Heart left ventricle (tissue), 16 donors: Measurements from ENCODE around the gene ASTN2. TPM values are rescaled to one million over a fixed set of nuclear protein-coding genes. Genes with fewer than 3 reads are reported as not detected.

Experiments used
- ATAC-seq, 4 donors: fragments of 200-7000 bp; cut with Tn5 transposase; one replicate each; pipeline ENCODE4 v1.9.1; 2020 to 2022; ENCODE audit warnings: moderate library complexity in 4 of 4, mild to moderate bottlenecking in 3 of 4, moderate number of reproducible peaks in 1 of 4
- DNase-seq, 5 donors: peaks; one replicate each; pipeline ENCODE4 v3.0.0-alpha.2; 2020
- H3K27ac ChIP-seq, 12 donors: fragments of 200-600 bp; sonication (generic) in 4 of 12; one replicate each; pipeline versions ENCODE4 v1.5.0 to v1.8.0; 2016 to 2022; ENCODE audit warnings: mild to moderate bottlenecking in 2 of 12
- H3K27me3 ChIP-seq, 9 donors: fragments of 200-600 bp; sonication (generic) in 2 of 9; one replicate each; pipeline versions ENCODE4 v1.5.1 to v1.8.0; 2016 to 2022; ENCODE audit warnings: mild to moderate bottlenecking in 3 of 9
- H3K36me3 ChIP-seq, 9 donors: fragments of 200-600 bp; sonication (generic) in 2 of 9; one replicate each; pipeline versions ENCODE4 v1.5.0 to v1.8.0; 2018 to 2022; ENCODE audit warnings: mild to moderate bottlenecking in 2 of 9
- H3K4me1 ChIP-seq, 12 donors: fragments of 200-600 bp; sonication (generic) in 4 of 12; one replicate each; pipeline versions ENCODE4 v1.5.0 to v1.8.0; 2016 to 2022; ENCODE audit warnings: mild to moderate bottlenecking in 3 of 12
- H3K4me3 ChIP-seq, 12 donors: fragments of 200-600 bp; sonication (generic) in 4 of 12; one replicate each; pipeline versions ENCODE4 v1.5.0 to v1.8.0; 2017 to 2022; ENCODE audit warnings: mild to moderate bottlenecking in 9 of 12, moderate library complexity in 4 of 12
- H3K9me3 ChIP-seq, 12 donors: fragments of 200-600 bp; sonication (generic) in 4 of 12; one replicate each; pipeline versions ENCODE4 v1.5.0 to v1.8.0; 2016 to 2022; ENCODE audit warnings: mild to moderate bottlenecking in 1 of 12
- CTCF ChIP-seq, 12 donors: fragments of 200-600 bp; sonication (generic) in 4 of 12; IDR thresholded peaks; one replicate each; pipeline versions ENCODE4 v1.5.0 to v1.8.0; 2018 to 2022; ENCODE audit warnings: antibody characterized with exemption in 12 of 12, mild to moderate bottlenecking in 5 of 12
- POLR2A ChIP-seq, 2 donors: fragments of 450-650 bp; IDR thresholded peaks; one replicate each; pipeline ENCODE4 v1.6.1; 2017; ENCODE audit warnings: antibody characterized with exemption in 2 of 2, mild to moderate bottlenecking in 2 of 2, moderate library complexity in 2 of 2
- WGBS, 4 donors: extraction: QIAGEN DNeasy Blood & Tissue Kit in 2 of 4; methylation state at CpG; one replicate each; pipeline versions ENCODE4 v1.1.5 to v1.1.7; 2013 to 2018; 5-methylcytosine and 5-hydroxymethylcytosine counted together
- intact Hi-C, 10 donors: fragments of 100-400 bp; cut with DNase I; formaldehyde crosslinking; loops; one replicate each; pipeline versions ENCODE4 v1.11.1 to v1.14.2; 2022
- polyA plus RNA-seq, 2 donors: library from polyadenylated mRNA; stranded (reverse); fragments of 200-250 nt; gene quantifications; one replicate each; pipeline ENCODE4 v1.2.3, GENCODE V29; 2013
- total RNA-seq, 9 donors: library from RNA; depleted of rRNA in 2 of 9; stranded (reverse); fragments of >200 nt in 2 of 9; fragmentation: NEBNext Ultra II Directional in 3 of 9; extraction: Animal tissue kit (Norgen Biotek cat#: 25700) in 3 of 9; gene quantifications; one replicate each; pipeline versions ENCODE4 v1.1.0 to v1.2.4, GENCODE V29; 2016 to 2023
- donor health status: ischemic (EF 13 %, LVEDD 7.1; RV severe dilation, severe dysfunction).
- donor health status: healthy with polysubstance abuse.
- donor health status: DM: no; HTN: yes; CAD: no.
- donor health status: DM: no; HTN: no; CAD: no.
- donor health status: ischemic (EF 25% LVEDD 6.9; RV normal size, moderate dysfunction).
- donor health status: ischemic (EF 25% LVEDD 5.7; RV mildly dilated, moderate dysfunction).
- donor health status: healthy.
- donor health status: DM: yes; HTN: yes; CAD: no.
- donor health status: ischemic (EF 35%, LVEDD 5.7; RV mildly dilated, moderate dysfunction).
- donor health status: nonischemic (EF 11% LVEDD 7.7; RV severe dilation, severe dysfunction).
- donor health status: DM: yes; HTN: yes; CAD: no.
- donor health status: PGD.
- donor health status: ischemic (EF 29% LVEDD 5.4; RV normal size, mild dysfunction).
- donor health status: nonischemic (EF 23%, LVEDD 6.1; RV moderate dilation, normal function).

The ASTN2 gene
- total and polyA plus RNA-seq, 11 donors: 2.5 to 6.0 (median 3.5) TPM

DNA sequence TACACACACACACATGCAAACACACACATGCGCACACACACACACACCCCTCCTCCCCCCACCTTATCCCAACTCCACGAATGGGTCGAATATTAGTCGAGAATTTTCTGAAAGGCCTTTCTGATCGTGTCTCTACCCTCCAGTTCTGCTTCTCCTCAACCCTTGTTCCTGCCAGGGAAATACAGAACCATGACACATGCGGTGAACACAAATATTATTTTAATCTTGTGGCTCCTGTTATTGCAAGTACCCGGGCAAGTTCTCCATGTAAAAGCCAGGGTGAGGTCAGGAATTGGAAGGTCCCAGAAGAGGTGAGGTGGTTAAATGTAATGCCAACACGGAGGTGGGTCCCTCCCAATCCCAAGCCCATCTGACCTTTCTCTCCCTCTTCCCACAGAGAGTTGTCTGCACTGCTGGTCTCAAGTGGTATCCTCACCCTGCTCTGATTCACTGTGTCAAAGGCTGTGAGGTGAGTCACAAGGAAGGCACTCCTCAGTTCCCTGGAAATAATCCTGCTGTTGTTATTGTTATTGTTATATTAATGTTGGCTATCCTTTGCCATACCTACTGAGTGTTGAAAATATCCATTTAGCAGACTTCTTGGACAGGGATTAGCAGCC is 1037.6 kb downstream of the ASTN2 start:
- DNase-seq: no peak
- no peaks in the 10 kb centered on the region for H3K36me3 ChIP-seq
- peak in 2 of 4 donors; percentile 67 to 86 for ATAC-seq
- 70 to 89% (median 72%) methylated on average over 8 of the region's 8 CpGs for WGBS, 4 donors
- H3K27ac ChIP-seq: no peak overlapping the region
- no peak overlapping the region for H3K4me3 ChIP-seq
- intact Hi-C loops: no loop called here
- no peak for TF ChIP-seq CTCF (IDR thresholded peaks at IDR 0.05)
- no peak for TF ChIP-seq POLR2A (IDR thresholded peaks at IDR 0.05)
- H3K9me3 ChIP-seq: no peaks in the 10 kb centered on the region
- no peaks in the 10 kb centered on the region for H3K27me3 ChIP-seq
- peaks cover 0 to 5% (median 0%) of the 10 kb centered on the region in 12 donors for H3K4me1 ChIP-seq
